Peyer's patch (tissue), 4 donors: ENCODE measurements around the gene IGFL2.

Experiments
- POLR2A ChIP-seq, 2 donors: fragments of 450-650 bp; IDR thresholded peaks; one replicate each; pipeline ENCODE4 v1.5.1; 2017; ENCODE audit warnings: antibody characterized with exemption in 2 of 2, mild to moderate bottlenecking in 2 of 2, moderate library complexity in 2 of 2
- TF ChIP-seq, protein P1 (sequence below), 6 experiments: fragments of 450-650 bp in 4 of 6; fragments of 200-600 bp in 2 of 6; sonication (generic) in 1 of 6; IDR thresholded peaks; one replicate each; pipeline ENCODE4 v1.5.1; 2017 to 2019; ENCODE audit warnings: antibody characterized with exemption in 6 of 6, mild to moderate bottlenecking in 3 of 6, moderate library complexity in 1 of 6

DNA sequence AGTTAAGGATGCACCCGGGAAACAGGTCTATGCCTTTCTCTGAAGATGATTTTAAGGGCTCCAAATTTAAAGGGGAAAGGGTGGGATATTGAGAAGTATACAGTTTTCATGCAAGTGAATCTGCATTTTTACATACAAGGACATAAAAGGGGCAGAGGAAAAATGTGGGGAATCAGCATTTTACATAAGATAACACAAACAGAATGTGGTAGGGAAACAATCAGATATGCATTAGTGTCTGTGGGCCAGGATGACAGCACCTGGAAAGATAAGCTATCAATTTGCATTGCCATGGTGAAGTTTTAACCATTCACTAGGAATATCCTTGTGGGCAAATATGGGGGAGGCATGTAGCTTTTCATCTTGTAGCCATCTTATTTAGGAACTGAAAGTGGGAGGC, 47.7 kb upstream of the IGFL2 start:
- TF ChIP-seq, protein P1, sequence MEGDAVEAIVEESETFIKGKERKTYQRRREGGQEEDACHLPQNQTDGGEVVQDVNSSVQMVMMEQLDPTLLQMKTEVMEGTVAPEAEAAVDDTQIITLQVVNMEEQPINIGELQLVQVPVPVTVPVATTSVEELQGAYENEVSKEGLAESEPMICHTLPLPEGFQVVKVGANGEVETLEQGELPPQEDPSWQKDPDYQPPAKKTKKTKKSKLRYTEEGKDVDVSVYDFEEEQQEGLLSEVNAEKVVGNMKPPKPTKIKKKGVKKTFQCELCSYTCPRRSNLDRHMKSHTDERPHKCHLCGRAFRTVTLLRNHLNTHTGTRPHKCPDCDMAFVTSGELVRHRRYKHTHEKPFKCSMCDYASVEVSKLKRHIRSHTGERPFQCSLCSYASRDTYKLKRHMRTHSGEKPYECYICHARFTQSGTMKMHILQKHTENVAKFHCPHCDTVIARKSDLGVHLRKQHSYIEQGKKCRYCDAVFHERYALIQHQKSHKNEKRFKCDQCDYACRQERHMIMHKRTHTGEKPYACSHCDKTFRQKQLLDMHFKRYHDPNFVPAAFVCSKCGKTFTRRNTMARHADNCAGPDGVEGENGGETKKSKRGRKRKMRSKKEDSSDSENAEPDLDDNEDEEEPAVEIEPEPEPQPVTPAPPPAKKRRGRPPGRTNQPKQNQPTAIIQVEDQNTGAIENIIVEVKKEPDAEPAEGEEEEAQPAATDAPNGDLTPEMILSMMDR (IDR thresholded peaks at IDR 0.05) = no peak
- TF ChIP-seq POLR2A (IDR thresholded peaks at IDR 0.05) = no peak
